Naive thymus-derived CD4-positive, alpha-beta T cell (primary cell): ENCODE measurements around the gene PRR23A. TPM values are rescaled to one million over a fixed set of nuclear protein-coding genes. Genes with fewer than 3 reads are reported as not detected.
"Not testable (repeated sequence)": the region's sequence is repeated elsewhere in the genome, so short reads cannot be mapped to it uniquely, and the experiment has no call there.

Experiments
- ATAC-seq: fragments of 150-1000 bp; cut with Tn5 transposase; 2 replicates; pipeline ENCODE4 v1.10.0; 2021; ENCODE audit warnings: mild to moderate bottlenecking, moderate library complexity
- CTCF ChIA-PET: fragments of 350-600 bp; sonication (Branson Sonifier 250); formaldehyde crosslinking; loops from one replicate; lab custom pipeline; 2021; ENCODE audit warnings: antibody characterized with exemption; lab: Charles Lee
- POLR2A ChIA-PET: fragments of 350-600 bp; sonication (Branson Sonifier 250); formaldehyde crosslinking; loops from one replicate; lab custom pipeline; 2021; ENCODE audit warnings: antibody characterized with exemption, inconsistent platforms; lab: Charles Lee
- DNase-seq, 9 donors: peaks; one replicate each; pipeline versions ENCODE4 v3.0.0 to v3.0.0-alpha.2; 2020 to 2022; ENCODE audit warnings: mixed read lengths in 1 of 9
- H3K27ac ChIP-seq: one replicate; pipeline ENCODE4 v1.7.0; 2013; ENCODE audit warnings: mild to moderate bottlenecking, low read depth, low read length, moderate library complexity
- H3K27me3 ChIP-seq, 2 donors: one replicate each; pipeline ENCODE4 v1.7.0; 2013; ENCODE audit warnings: low read length in 2 of 2, mild to moderate bottlenecking in 2 of 2, moderate library complexity in 2 of 2; ENCODE audit not compliant: control insufficient read depth in 2 of 2, insufficient read depth in 2 of 2
- H3K36me3 ChIP-seq, 3 experiments: 1 replicate in 2 of 3; 2 replicates in 1 of 3; pipeline ENCODE4 v1.7.0; 2013; ENCODE audit warnings: low read length in 3 of 3, mild to moderate bottlenecking in 3 of 3, moderate library complexity in 1 of 3; ENCODE audit not compliant: insufficient read depth in 3 of 3, control insufficient read depth in 2 of 3
- H3K4me1 ChIP-seq, 2 donors: one replicate each; pipeline ENCODE4 v1.7.0; 2013; ENCODE audit warnings: low read length in 2 of 2, mild to moderate bottlenecking in 2 of 2, moderate library complexity in 1 of 2; ENCODE audit not compliant: control insufficient read depth in 2 of 2, insufficient read depth in 2 of 2
- H3K4me3 ChIP-seq: 2 replicates; pipeline ENCODE4 v1.7.0; 2013; ENCODE audit warnings: mild to moderate bottlenecking, low read length
- H3K9me3 ChIP-seq, 3 experiments: 1 replicate in 2 of 3; 2 replicates in 1 of 3; pipeline ENCODE4 v1.7.0; 2013; ENCODE audit warnings: low read length in 3 of 3; ENCODE audit not compliant: control insufficient read depth in 2 of 3
- H3K27ac Mint-ChIP-seq, 9 donors: one replicate each; pipeline ENCODE4 v1.8.0; 2020 to 2022; ENCODE audit warnings: mixed read lengths in 9 of 9, mild to moderate bottlenecking in 8 of 9, moderate library complexity in 5 of 9, inconsistent platforms in 2 of 9
- H3K27me3 Mint-ChIP-seq, 5 donors: one replicate each; pipeline ENCODE4 v1.8.0; 2021 to 2022; ENCODE audit warnings: mixed read lengths in 5 of 5, mild to moderate bottlenecking in 1 of 5
- H3K36me3 Mint-ChIP-seq, 5 donors: one replicate each; pipeline ENCODE4 v1.8.0; 2020 to 2022; ENCODE audit warnings: mixed read lengths in 5 of 5, mild to moderate bottlenecking in 3 of 5, inconsistent platforms in 1 of 5
- H3K4me1 Mint-ChIP-seq, 7 donors: one replicate each; pipeline ENCODE4 v1.8.0; 2020 to 2022; ENCODE audit warnings: mixed read lengths in 7 of 7, mild to moderate bottlenecking in 3 of 7, inconsistent platforms in 1 of 7
- H3K4me3 Mint-ChIP-seq, 10 donors: one replicate each; pipeline ENCODE4 v1.8.0; 2020 to 2022; ENCODE audit warnings: mild to moderate bottlenecking in 10 of 10, mixed read lengths in 10 of 10, moderate library complexity in 6 of 10, inconsistent platforms in 2 of 10
- H3K9me3 Mint-ChIP-seq, 11 donors: one replicate each; pipeline ENCODE4 v1.8.0; 2020 to 2022; ENCODE audit warnings: mixed read lengths in 11 of 11, mild to moderate bottlenecking in 4 of 11, inconsistent platforms in 1 of 11, moderate library complexity in 1 of 11
- intact Hi-C, 2 donors: fragments of 100-400 bp; cut with micrococcal nuclease; formaldehyde crosslinking; loops; one replicate each; pipeline ENCODE4 v1.15.1; 2023
- polyA plus RNA-seq, 2 donors: library from polyadenylated mRNA; unstranded; fragments of 300-500 nt; fragmentation: Illumina TruSeq; gene quantifications; one replicate each; pipeline ENCODE4 v1.2.3, GENCODE V29; 2021
- total RNA-seq, 6 experiments: library from RNA in 5 of 6; stranded (reverse) in 5 of 6; gene quantifications; 1 replicate in 5 of 6; 2 replicates in 1 of 6; pipeline ENCODE4 v1.2.3 and lab custom pipeline; 2021 to 2026

Gene PRR23A
- total and polyA plus RNA-seq, 7 experiments from 2014 or later: not detected

DNA sequence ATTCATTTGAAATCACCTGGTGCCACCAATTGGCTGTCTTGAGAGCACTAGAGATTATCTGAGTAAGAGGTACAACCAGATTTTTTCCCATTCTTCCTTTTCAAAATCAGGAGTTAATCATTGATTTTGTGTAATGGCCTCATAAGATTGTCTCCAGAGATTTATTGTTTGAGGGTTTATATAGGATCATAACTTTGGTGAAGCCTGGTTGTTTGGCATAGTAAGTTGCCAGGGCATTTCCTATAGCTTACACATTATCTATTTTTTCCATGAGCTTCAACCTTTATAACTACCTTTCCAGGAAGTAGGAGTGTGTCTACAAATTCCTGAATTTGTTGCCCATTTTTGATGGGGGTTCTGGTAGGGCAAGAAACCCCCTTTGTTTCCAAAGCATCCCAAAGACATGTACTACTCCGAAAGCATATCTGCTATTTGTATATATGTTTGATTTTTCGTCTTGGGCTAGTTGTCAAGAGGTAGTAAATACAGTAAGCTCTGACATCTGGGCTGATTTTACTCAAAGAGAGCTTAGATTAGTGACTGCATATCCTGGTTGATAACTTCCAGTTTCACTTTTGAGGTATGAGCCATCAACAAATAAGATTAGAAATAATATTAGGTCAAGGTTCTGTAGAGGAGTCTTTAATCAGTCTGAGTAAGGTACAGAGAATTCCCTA is 26.4 kb upstream of the PRR23A start:
- Mint-ChIP-seq H3K9me3 (peaks cover 0 to 40% (median 15%) of the 10 kb centered on the region in 11 donors), H3K27ac (no peak overlapping the region), H3K4me1 (no peaks in the 10 kb centered on the region), H3K36me3 (peaks cover 0 to 6% (median 0%) of the 10 kb centered on the region in 5 donors), H3K27me3 (peaks cover 0 to 35% (median 16%) of the 10 kb centered on the region in 5 donors), H3K4me3 (no peak overlapping the region)
- no peak for ATAC-seq
- no peak for DNase-seq
- ChIA-PET CTCF (no interaction called here), POLR2A (no interaction called here)
- no peaks in the 10 kb centered on the region for H3K4me1 ChIP-seq
- H3K27ac ChIP-seq: no peak overlapping the region
- no peak overlapping the region for H3K4me3 ChIP-seq
- H3K36me3 ChIP-seq: no peaks in the 10 kb centered on the region
- intact Hi-C loops: no loop called here
- H3K27me3 ChIP-seq: no peaks in the 10 kb centered on the region
- H3K9me3 ChIP-seq: no peaks in the 10 kb centered on the region

GRCh38 chr3:139030576-139030975 is 24.5 kb upstream of the PRR23A start:
- H3K27me3 ChIP-seq, H3K4me1 Mint-ChIP-seq, H3K27ac Mint-ChIP-seq, H3K27ac ChIP-seq, H3K36me3 ChIP-seq, POLR2A ChIA-PET, H3K9me3 ChIP-seq, H3K4me1 ChIP-seq, H3K4me3 Mint-ChIP-seq, ATAC-seq, H3K36me3 Mint-ChIP-seq, intact Hi-C loops, CTCF ChIA-PET, H3K4me3 ChIP-seq, DNase-seq: not testable (repeated sequence)
- peaks cover 0 to 17% (median 10%) of the 10 kb centered on the region in 5 donors for H3K27me3 Mint-ChIP-seq
- peaks cover 0 to 40% (median 15%) of the 10 kb centered on the region in 11 donors for H3K9me3 Mint-ChIP-seq

DNA sequence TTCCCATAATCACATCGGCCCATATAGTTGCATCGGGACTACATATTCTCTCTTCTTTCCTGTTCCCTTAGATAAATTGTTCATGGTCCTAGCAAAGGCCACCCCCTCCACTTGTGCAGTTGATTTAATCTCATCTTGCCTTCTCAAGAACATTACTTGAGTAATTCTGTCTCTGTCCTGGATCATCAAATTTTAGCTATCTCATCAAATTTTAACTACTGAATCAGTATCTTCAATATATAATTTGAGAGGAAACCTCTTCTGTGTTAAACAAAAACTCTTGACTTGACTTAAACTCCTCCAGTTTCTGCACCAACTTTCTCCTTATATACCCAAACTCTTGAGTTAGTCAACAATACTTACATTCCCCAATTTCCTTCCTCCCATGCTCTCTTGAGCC is 18.9 kb upstream of the PRR23A start:
- intact Hi-C loops: no loop called here
- POLR2A ChIA-PET: no interaction called here
- H3K9me3 Mint-ChIP-seq: peaks cover 0 to 26% (median 6%) of the 10 kb centered on the region in 11 donors
- no peak overlapping the region for H3K27ac ChIP-seq
- H3K27ac Mint-ChIP-seq: no peak overlapping the region
- no peak for DNase-seq
- H3K9me3 ChIP-seq: no peaks in the 10 kb centered on the region
- no peak overlapping the region for H3K4me3 ChIP-seq
- no peaks in the 10 kb centered on the region for H3K27me3 ChIP-seq
- ATAC-seq: no peak
- H3K27me3 Mint-ChIP-seq: peaks cover 0 to 5% (median 4%) of the 10 kb centered on the region in 5 donors
- CTCF ChIA-PET: no interaction called here
- no peaks in the 10 kb centered on the region for H3K4me1 ChIP-seq
- H3K4me3 Mint-ChIP-seq: no peak overlapping the region
- no peaks in the 10 kb centered on the region for H3K36me3 ChIP-seq
- no peaks in the 10 kb centered on the region for H3K4me1 Mint-ChIP-seq
- peaks cover 0 to 5% (median 0%) of the 10 kb centered on the region in 5 donors for H3K36me3 Mint-ChIP-seq

DNA sequence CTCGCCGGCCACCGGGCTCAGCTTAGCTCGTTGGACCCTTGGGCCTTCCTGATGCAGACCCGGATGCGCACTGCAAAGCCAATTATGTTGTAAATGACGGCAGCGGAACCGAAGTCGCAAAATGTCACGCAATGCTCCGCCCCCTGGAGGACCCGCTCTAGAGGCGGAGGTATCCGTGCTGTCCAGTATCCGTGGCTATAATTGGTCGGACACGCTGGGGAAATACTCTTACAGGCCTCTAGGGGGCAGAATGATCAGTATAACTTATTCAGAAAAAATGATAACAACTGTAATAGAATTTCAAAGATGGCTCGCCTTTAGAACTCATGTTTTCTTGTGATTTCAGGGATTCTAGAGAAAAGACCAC is 14.8 kb upstream of the PRR23A start, which contains the start of gene PRR23B:
Gene PRR23B, minus strand, starts transcription at position 59 of the 367 bp plus-strand sequence. CDS start 265 bp downstream, outside the sequence.
- peaks cover 0 to 5% (median 0%) of the 10 kb centered on the region in 5 donors for H3K36me3 Mint-ChIP-seq
- ATAC-seq (no peak), DNase-seq (no peak)
- no peaks in the 10 kb centered on the region for H3K4me1 Mint-ChIP-seq
- H3K27me3 ChIP-seq: peaks cover 0 to 3% of the 10 kb centered on the region in 2 donors
- peaks cover 4 to 16% (median 7%) of the 10 kb centered on the region in 11 donors for H3K9me3 Mint-ChIP-seq
- H3K4me3 Mint-ChIP-seq: no peak within 1 kb of the TSS
- ChIA-PET POLR2A (no interaction called here), CTCF (no interaction called here)
- H3K4me1 ChIP-seq: no peaks in the 10 kb centered on the region
- intact Hi-C loops: no loop called here
- peaks cover 0 to 25% (median 11%) of the 10 kb centered on the region in 5 donors for H3K27me3 Mint-ChIP-seq
- no peak within 1 kb of the TSS for H3K4me3 ChIP-seq
- no peaks in the 10 kb centered on the region for H3K9me3 ChIP-seq
- H3K27ac ChIP-seq: no peak within 1 kb of the TSS
- H3K27ac Mint-ChIP-seq: no peak within 1 kb of the TSS
- H3K36me3 ChIP-seq: no peaks in the 10 kb centered on the region

DNA sequence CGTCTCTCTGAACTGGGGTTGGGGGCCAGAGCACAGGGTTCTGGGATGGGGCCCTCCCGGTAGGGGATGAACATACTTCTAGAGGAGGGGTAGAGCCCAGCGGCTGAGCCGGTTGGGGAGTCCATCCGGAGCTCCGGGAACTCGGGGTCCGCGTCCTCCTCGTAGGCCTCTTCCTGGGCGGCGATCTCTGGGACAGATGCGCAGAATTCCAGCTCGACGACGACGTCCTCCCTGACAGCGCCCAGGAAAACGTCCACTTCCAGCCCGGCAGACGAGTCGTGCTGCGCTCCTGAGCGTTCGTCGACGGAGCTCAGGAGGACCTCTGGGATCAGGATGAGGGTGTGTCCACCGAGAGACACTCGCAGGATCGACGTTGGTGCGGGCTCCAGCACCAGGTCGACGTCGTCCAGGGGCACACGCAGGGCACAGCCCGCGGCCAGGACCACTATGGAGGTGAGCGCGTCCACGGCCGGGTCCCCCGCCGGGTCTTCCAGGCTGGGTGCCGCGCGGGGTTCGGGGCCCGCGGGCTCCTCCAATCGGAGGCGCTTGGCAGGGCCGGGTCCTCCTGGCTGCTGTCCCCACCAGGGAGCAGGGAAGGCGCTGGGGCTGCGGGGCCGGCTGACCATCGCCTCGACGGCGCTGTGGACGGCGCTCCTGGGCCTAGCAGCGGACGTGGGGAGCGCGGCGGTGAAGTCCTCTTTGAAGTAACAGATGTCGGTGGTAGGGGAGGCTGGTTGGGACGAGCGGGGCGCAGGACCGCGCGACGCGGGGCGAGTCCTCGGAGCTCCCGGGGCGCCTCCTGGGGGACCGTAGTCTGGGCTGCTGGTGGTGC is 14.2 kb upstream of the PRR23A start:
- ChIA-PET CTCF (no interaction called here), POLR2A (no interaction called here)
- Histone ChIP-seq H3K9me3 (no peaks in the 10 kb centered on the region), H3K27ac (no peak overlapping the region), H3K27me3 (peaks cover 0 to 3% of the 10 kb centered on the region in 2 donors), H3K4me1 (no peaks in the 10 kb centered on the region), H3K4me3 (no peak overlapping the region), H3K36me3 (no peaks in the 10 kb centered on the region)
- intact Hi-C loops: no loop called here
- Mint-ChIP-seq H3K27me3 (peaks cover 0 to 25% (median 15%) of the 10 kb centered on the region in 5 donors), H3K4me1 (no peaks in the 10 kb centered on the region), H3K4me3 (no peak overlapping the region), H3K9me3 (peaks cover 4 to 16% (median 7%) of the 10 kb centered on the region in 11 donors), H3K36me3 (peaks cover 0 to 5% (median 0%) of the 10 kb centered on the region in 5 donors), H3K27ac (no peak overlapping the region)
- ATAC-seq (no peak), DNase-seq (no peak)

- ChIA-PET POLR2A (no interaction called here), CTCF (no interaction called here)
- Histone ChIP-seq H3K36me3 (no peaks in the 10 kb centered on the region), H3K27ac (no peak overlapping the region), H3K4me1 (no peaks in the 10 kb centered on the region), H3K9me3 (no peaks in the 10 kb centered on the region), H3K4me3 (no peak overlapping the region), H3K27me3 (peaks cover 0 to 3% of the 10 kb centered on the region in 2 donors)
- Mint-ChIP-seq H3K4me3 (no peak overlapping the region), H3K4me1 (no peaks in the 10 kb centered on the region), H3K27me3 (peaks cover 0 to 38% (median 21%) of the 10 kb centered on the region in 5 donors), H3K36me3 (peaks cover 0 to 9% (median 0%) of the 10 kb centered on the region in 5 donors), H3K9me3 (peaks cover 7 to 34% (median 14%) of the 10 kb centered on the region in 11 donors), H3K27ac (no peak overlapping the region)
- no peak for ATAC-seq
- DNase-seq: no peak
- intact Hi-C loops: no loop called here
Measured at GRCh38 chr3:139016430-139017048, 10.5 kb upstream of the PRR23A start.
